ENCODE results near the gene NTRK3. TPM values are rescaled to one million over a fixed set of nuclear protein-coding genes. Genes with fewer than 3 reads are reported as not detected.

The NTRK3 gene
- polyA plus RNA-seq, 1 donor from 2014 or later = 42.7 TPM

GRCh38 chr15:88231909-88232644 lies 24.5 kb downstream of the NTRK3 start:
- Histone ChIP-seq H3K36me3 (ENCODE audit: insufficient read depth, low read length) (no peaks in the 10 kb centered on the region), H3K27me3 (ENCODE audit: insufficient read depth, low read depth, low read length) (no peaks in the 10 kb centered on the region), H2AFZ (ENCODE audit: low read depth, low read length) (no peak overlapping the region), H3K4me2 (ENCODE audit: low read length) (no peak overlapping the region), H3K9me3 (ENCODE audit: low read length) (no peaks in the 10 kb centered on the region), H3K27ac (ENCODE audit: low read length) (no peak overlapping the region), H3K9ac (ENCODE audit: low read length) (no peak overlapping the region), H4K20me1 (ENCODE audit: insufficient read depth) (peaks cover 3% of the 10 kb centered on the region), H3K4me3 (ENCODE audit: low read length) (no peak overlapping the region), H3F3A (ENCODE audit: insufficient read depth, low read length, poor library complexity, severe bottlenecking) (no peaks in the 10 kb centered on the region), H3K79me2 (replicated peaks; ENCODE audit: insufficient read depth, low read length) (peaks cover 5% of the 10 kb centered on the region), H3K9me2 (ENCODE audit: insufficient read depth, low read length) (no peaks in the 10 kb centered on the region)
- TF ChIP-seq POLR2AphosphoS5 (IDR thresholded peaks at IDR 0.05) (no peak), EZH2 (IDR thresholded peaks at IDR 0.05; ENCODE audit: borderline replicate concordance, insufficient read depth, low read length, poor library complexity, severe bottlenecking) (no peak), EP300 (conservative IDR thresholded peaks at IDR 0.05; ENCODE audit: poor library complexity, severe bottlenecking) (no peak), MXI1 (conservative IDR thresholded peaks at IDR 0.05; ENCODE audit: poor library complexity, severe bottlenecking) (no peak), SMC3 (conservative IDR thresholded peaks at IDR 0.05; ENCODE audit: poor library complexity) (no peak), RAD21 (conservative IDR thresholded peaks at IDR 0.05) (no peak), TAF1 (IDR thresholded peaks at IDR 0.05; ENCODE audit: low read depth) (no peak)
- TF ChIP-seq, protein P1, sequence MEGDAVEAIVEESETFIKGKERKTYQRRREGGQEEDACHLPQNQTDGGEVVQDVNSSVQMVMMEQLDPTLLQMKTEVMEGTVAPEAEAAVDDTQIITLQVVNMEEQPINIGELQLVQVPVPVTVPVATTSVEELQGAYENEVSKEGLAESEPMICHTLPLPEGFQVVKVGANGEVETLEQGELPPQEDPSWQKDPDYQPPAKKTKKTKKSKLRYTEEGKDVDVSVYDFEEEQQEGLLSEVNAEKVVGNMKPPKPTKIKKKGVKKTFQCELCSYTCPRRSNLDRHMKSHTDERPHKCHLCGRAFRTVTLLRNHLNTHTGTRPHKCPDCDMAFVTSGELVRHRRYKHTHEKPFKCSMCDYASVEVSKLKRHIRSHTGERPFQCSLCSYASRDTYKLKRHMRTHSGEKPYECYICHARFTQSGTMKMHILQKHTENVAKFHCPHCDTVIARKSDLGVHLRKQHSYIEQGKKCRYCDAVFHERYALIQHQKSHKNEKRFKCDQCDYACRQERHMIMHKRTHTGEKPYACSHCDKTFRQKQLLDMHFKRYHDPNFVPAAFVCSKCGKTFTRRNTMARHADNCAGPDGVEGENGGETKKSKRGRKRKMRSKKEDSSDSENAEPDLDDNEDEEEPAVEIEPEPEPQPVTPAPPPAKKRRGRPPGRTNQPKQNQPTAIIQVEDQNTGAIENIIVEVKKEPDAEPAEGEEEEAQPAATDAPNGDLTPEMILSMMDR (IDR thresholded peaks at IDR 0.05; ENCODE audit: poor library complexity, severe bottlenecking) = no peak
- TF ChIP-seq, protein P2, sequence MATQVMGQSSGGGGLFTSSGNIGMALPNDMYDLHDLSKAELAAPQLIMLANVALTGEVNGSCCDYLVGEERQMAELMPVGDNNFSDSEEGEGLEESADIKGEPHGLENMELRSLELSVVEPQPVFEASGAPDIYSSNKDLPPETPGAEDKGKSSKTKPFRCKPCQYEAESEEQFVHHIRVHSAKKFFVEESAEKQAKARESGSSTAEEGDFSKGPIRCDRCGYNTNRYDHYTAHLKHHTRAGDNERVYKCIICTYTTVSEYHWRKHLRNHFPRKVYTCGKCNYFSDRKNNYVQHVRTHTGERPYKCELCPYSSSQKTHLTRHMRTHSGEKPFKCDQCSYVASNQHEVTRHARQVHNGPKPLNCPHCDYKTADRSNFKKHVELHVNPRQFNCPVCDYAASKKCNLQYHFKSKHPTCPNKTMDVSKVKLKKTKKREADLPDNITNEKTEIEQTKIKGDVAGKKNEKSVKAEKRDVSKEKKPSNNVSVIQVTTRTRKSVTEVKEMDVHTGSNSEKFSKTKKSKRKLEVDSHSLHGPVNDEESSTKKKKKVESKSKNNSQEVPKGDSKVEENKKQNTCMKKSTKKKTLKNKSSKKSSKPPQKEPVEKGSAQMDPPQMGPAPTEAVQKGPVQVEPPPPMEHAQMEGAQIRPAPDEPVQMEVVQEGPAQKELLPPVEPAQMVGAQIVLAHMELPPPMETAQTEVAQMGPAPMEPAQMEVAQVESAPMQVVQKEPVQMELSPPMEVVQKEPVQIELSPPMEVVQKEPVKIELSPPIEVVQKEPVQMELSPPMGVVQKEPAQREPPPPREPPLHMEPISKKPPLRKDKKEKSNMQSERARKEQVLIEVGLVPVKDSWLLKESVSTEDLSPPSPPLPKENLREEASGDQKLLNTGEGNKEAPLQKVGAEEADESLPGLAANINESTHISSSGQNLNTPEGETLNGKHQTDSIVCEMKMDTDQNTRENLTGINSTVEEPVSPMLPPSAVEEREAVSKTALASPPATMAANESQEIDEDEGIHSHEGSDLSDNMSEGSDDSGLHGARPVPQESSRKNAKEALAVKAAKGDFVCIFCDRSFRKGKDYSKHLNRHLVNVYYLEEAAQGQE (IDR thresholded peaks at IDR 0.05; ENCODE audit: borderline replicate concordance) = no peak

GRCh38 chr15:88230823-88231222 lies 25.7 kb downstream of the NTRK3 start:
- peaks cover 5% of the 10 kb centered on the region for H3K79me2 ChIP-seq (replicated peaks; ENCODE audit: insufficient read depth, low read length)

More at GRCh38 chr15:88230823-88231222, 25.7 kb downstream of the NTRK3 start:
- Histone ChIP-seq H3K4me2 (ENCODE audit: low read length) (no peak overlapping the region), H3K9me3 (ENCODE audit: low read length) (no peaks in the 10 kb centered on the region), H3K27me3 (ENCODE audit: insufficient read depth, low read depth, low read length) (no peaks in the 10 kb centered on the region), H3K36me3 (ENCODE audit: insufficient read depth, low read length) (no peaks in the 10 kb centered on the region), H4K20me1 (ENCODE audit: insufficient read depth) (peaks cover 3% of the 10 kb centered on the region), H3F3A (ENCODE audit: insufficient read depth, low read length, poor library complexity, severe bottlenecking) (no peaks in the 10 kb centered on the region), H2AFZ (ENCODE audit: low read depth, low read length) (no peak overlapping the region), H3K9ac (ENCODE audit: low read length) (no peak overlapping the region), H3K4me3 (ENCODE audit: low read length) (no peak overlapping the region), H3K9me2 (ENCODE audit: insufficient read depth, low read length) (no peaks in the 10 kb centered on the region), H3K27ac (ENCODE audit: low read length) (no peak overlapping the region)
- TF ChIP-seq, protein P1 (IDR thresholded peaks at IDR 0.05; ENCODE audit: poor library complexity, severe bottlenecking) = no peak
- TF ChIP-seq SMC3 (conservative IDR thresholded peaks at IDR 0.05; ENCODE audit: poor library complexity) (no peak), RAD21 (conservative IDR thresholded peaks at IDR 0.05) (no peak)
- TF ChIP-seq, protein P2 (IDR thresholded peaks at IDR 0.05; ENCODE audit: borderline replicate concordance) = no peak

Measured in neural cell (in vitro differentiated cells).